GM21447 (cell line): ENCODE measurements around the gene MUC20.
A peak's percentile ranks its signal among the peaks of the same experiment; 100 is the strongest.
"Not testable (repeated sequence)": the region's sequence is repeated elsewhere in the genome, so short reads cannot be mapped to it uniquely, and the experiment has no call there.

Source experiments
- ATAC-seq: cut with Tn5 transposase; IDR thresholded peaks from one replicate; pipeline ENCODE4 v1.9.1; 2021; ENCODE audit not compliant: unreplicated experiment

The MUC20 gene

GRCh38 chr3:195692354-195692685 lies 28.5 kb upstream of the MUC20 start:
- ATAC-seq, result no peak

DNA sequence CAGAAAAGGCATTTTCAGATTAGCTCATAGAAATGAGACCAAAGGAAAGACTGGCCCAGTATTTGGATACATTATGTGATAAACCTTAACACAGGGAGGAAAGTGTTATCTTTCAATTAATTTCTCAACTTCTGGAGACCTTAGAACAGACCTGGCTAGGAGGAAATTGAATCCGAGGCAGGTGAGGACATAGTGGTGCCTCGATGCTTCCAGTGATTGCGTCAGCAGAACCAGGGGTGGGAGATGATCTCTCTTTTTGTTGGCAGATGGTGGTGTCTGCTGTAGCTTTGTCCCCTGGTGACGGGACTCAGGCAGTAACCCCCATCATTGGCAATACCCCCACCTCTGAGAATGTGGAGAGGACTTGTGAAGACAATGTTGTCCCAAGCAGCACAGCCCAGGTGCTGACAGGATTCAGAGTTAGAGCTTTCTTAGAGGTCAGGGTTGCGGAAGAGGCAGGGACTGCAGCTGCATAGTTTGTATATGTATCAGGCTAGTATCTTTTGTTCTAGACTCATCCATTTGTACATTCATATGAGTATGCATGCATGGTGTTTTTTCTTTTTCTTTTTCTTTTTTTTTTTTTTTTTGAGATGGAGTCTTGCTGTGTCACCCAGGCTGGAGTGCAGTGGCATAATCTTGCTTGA lies 27.9 kb upstream of the MUC20 start:
- no peak for ATAC-seq

GRCh38 chr3:195693428-195694216 lies 27.2 kb upstream of the MUC20 start:
- ATAC-seq, result no peak

GRCh38 chr3:195694217-195695076 lies 26.3 kb upstream of the MUC20 start:
- ATAC-seq, result not testable (repeated sequence)

GRCh38 chr3:195696632-195697278 lies 24.0 kb upstream of the MUC20 start:
- ATAC-seq, result no peak

- no peak for ATAC-seq
Observed at GRCh38 chr3:195697582-195698324, 23.0 kb upstream of the MUC20 start.

DNA sequence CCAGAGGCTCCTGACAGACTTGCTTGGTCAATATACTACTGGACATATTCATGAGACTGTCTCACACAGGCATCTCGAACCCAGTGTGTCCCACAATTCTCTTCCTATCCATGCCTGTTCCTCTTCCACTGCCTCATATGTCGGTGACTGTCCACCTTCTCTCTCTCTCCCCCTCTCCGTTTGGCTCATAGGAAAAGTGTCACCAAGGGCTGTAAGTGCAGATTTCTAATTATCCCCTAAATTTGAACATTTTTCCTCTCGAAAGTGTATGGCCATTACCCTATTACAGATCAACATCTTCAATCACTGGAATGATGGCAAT lies 22.5 kb upstream of the MUC20 start:
- ATAC-seq, result no peak

GRCh38 chr3:195698647-195699387 lies 22.0 kb upstream of the MUC20 start:
- ATAC-seq, result no peak

DNA sequence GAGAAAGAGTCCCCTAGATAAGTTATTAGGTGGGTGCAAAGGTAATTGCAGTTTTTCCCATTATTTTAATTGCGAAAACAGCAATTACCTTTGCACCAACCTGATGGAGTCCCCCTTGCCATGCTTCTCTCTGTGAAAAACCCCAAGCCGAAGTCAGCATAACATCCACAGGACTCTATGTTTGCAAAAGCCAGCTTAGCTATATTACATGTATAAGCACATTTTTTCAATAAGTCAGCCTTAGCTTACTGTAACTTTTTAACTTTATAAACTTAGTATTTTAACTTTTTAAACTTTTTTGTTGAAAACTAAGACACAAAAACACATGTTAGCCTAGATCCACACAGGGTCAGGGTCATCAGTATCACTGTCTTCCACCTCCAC lies 21.4 kb upstream of the MUC20 start:
- ATAC-seq, result no peak

- no peak for ATAC-seq
Observed at GRCh38 chr3:195699860-195700259, 20.9 kb upstream of the MUC20 start.

DNA sequence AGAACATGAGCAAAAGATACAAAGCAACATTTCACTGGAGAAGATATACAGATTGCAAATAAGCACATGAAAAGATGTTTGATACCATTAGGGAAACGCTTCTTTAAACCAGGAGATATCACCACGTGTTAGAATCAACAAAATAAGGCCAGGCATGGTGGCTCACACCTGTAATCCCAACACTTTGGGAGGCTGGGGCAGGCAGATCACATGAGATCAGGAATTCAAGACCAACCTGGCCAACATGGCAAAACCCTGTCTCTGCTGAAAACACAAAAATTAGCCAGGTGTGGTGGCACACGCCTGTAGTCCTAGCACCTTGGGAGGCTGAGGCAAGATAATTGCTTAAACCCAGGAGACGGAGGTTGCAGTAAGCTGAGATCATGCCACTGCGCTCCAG lies 20.5 kb upstream of the MUC20 start:
- ATAC-seq, result no peak

DNA sequence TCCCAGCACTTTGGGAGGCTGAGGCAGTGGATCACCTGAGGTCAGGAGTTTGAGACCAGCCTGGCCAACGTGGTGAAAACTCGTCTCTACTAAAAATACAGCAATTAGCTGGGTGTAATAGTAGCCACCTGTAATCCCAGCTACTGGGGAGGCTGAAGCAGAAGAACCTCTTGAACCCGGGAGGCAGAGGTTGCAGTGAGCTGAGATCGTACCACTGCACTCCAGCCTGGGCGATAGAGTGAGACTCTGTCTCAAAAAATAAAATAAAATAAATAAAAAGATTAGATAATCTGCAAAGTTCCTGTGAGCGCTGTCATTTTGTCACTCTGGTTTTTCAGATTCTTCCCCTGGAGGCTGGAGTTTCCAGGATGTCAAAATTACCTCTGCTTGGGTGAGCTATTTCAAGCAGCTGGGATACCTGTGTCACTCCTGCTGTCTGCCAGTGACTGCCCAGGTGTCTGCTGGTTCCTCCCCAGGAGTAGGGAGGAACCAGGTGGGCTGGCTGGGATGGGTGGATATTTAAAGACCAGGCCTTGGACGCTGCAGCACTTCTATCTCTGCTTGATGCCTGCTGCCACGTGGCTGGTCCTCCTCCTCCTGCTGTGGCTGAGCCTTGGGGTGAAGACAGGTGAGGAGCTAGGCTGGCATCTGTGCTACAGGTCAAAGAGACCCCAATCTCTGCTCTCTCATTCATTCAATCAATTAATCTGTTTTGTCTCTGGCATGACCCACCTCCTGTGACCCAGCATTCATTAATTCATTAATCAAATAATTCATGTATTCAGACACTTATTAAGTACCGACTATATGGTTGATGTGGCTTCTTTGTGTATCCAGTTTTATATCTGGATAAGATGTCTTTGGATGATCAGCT lies 19.5 kb upstream of the MUC20 start:
- ATAC-seq, result no peak

- no peak for ATAC-seq
Observed at GRCh38 chr3:195703776-195704175, 17.0 kb upstream of the MUC20 start.

DNA sequence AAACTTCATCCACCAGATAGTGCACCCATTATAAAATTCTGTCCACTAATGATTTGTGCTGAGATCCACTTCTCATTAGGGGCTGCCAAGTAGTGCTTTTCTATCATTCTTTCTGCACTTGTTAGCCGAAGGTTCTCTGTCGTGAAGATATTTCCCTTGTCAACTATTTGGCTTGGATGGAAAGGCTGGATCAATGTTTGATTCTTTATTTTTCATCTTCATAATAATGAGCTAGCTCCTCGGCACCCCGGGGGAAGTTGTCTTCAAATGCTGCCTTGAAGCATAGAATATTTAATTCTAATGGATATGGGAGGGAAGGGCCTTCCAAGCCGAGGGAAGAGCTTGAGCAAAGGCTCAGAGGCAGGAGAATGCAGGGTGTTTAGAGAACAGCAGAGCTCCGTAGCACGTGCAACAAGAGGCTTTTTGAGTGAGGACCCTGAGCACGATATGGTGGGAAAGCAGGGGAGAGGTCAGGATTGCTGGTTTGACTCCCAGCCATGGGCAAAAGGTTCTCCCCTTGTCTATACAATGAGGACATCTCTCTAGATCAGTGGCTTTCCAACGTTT lies 16.3 kb upstream of the MUC20 start:
- ATAC-seq, result no peak

DNA sequence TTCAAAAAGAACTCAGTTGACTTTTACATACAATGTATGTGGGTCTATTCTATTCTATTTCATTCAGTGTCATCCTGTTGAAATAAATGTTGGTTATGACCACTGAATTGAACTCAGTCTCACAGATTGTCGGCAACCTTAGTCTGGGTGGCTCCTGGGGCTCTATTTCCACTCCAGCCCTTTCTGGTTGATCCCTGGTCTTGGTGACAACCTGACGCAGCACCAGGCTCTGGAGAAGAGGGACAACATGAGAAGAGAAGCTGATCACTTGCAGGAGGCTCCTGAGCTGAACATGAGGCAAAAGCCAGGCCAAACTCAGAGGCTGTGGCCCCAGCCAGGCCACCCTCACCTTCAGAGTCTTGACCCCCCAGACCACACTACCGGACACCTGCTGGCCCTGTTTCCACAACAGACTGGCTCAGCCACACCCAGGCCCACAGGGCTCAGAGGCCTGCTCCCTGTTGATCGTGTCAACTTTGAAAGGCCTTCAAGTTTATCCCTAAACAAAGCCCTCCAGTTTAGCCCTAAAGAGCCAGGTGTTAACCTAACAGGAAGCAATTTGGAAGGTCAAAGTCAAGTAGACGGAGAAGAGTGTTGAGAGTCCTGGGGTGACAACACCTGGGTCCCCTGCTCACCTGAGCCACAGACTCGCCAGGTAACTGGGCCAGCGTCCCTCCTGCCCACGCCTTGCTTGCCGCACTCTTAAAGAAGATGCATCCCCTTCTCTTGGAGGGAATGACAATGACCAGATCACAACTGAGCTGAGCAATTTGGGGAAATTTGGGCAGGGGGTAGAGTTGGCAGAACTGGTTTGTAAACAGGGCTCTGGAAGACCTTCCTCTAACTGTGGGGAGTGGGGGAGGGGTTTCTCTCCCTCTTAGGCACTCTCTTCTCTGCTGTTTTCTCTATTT lies 15.4 kb upstream of the MUC20 start:
- no peak for ATAC-seq

DNA sequence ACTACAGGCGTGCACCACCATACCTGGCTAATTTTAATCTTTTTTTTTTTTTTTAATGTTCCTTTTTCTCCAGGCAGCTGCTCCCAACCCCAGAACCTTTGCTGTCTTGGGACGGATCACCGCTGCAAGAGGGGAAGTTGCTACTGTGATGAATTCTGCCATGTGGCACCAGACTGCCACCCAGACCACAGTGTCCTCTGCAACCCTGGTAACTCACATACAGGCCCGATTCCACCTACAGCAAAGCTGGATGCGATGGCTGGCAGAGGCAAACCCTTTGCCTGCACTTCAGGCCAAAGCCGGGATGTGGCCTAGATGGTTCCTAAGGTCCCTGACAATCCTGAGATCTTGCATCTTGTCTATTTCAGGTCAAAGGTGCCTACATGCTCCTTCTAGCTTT lies 12.7 kb upstream of the MUC20 start:
- no peak for ATAC-seq

DNA sequence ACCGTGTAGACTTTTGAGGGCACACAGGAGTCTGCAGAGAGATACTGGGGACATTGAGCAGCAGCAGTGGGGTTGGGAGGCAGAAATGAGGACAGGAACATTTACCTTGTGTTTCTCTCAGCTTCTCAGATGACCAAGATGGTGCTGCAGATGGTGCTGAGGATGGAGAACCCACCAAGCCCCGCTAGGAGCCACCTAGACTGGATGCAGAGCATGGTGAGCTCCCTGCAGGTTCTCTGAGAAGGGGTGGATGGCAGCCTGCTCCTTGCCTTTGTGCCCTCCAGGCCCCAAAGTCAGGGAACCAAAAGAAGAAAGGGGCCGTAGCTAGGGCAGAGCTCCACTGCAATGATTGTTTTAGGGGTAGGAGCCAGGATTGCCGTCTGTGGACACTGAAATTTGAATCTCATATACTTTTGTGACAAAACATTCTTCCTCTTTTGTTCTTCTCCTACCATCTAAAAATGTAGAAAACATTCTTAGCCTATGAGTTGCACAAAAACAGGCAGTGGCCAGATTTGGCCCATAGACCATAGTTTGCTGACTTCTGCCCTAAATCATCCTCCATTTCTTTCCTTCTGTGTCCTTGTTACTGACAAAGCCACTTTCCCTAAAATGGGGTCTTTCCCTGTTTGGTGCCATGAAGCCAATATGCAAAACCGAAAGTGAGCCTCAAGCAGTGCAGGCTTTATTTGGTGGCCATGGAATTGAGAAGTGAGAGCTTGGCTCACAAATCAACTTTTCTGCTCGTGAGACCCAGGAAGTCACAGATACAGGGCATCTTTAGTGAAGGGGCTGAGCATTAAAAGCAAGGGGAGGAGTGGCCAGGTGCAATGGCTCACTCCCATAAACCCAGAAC lies 11.9 kb upstream of the MUC20 start:
- ATAC-seq, result peak; percentile 51
